HL-60 (cell line): ENCODE data around the gene BRAP.

Source experiments
- DNase-seq, 2 experiments: peaks; one replicate each; pipeline ENCODE4 v3.0.0-alpha.2; 2010 to 2020; ENCODE audit warnings: low read depth in 1 of 2, low spot score in 1 of 2
- H3K27ac ChIP-seq: fragments of 250-450 bp; sonication (Bioruptor Pico); replicated peaks from 2 replicates; pipeline ENCODE4 v1.5.1; 2020; ENCODE audit warnings: mild to moderate bottlenecking, moderate library complexity
- H3K27me3 ChIP-seq: fragments of 250-450 bp; sonication (Bioruptor Pico); 2 replicates; pipeline ENCODE4 v1.5.1; 2021; ENCODE audit warnings: mild to moderate bottlenecking, moderate library complexity; ENCODE audit not compliant: insufficient read depth, poor library complexity, severe bottlenecking
- H3K4me3 ChIP-seq: replicated peaks from 2 replicates; pipeline ENCODE4 v1.5.1; 2011; ENCODE audit warnings: mild to moderate bottlenecking, control low read depth, low read length; ENCODE audit not compliant: insufficient read depth
- CTCF ChIP-seq: IDR thresholded peaks from one replicate; pipeline ENCODE4 v1.5.1; 2011; ENCODE audit warnings: low read length, control low read depth, inconsistent platforms; ENCODE audit not compliant: insufficient read depth
- GABPA ChIP-seq: IDR thresholded peaks from 2 replicates; pipeline ENCODE4 v1.6.1; 2012; ENCODE audit warnings: low read depth
- POLR2AphosphoS5 ChIP-seq: IDR thresholded peaks from 2 replicates; pipeline ENCODE4 v1.6.1; 2012; ENCODE audit warnings: low read depth
- REST ChIP-seq: IDR thresholded peaks from 2 replicates; pipeline ENCODE4 v1.6.1; 2012; ENCODE audit warnings: low read depth; ENCODE audit not compliant: insufficient replicate concordance
- SPI1 ChIP-seq: IDR thresholded peaks from 2 replicates; pipeline ENCODE4 v1.6.1; 2012; ENCODE audit warnings: low read depth, mild to moderate bottlenecking, borderline replicate concordance

Gene BRAP

GRCh38 chr12:111664961-111665865 lies 20.5 kb downstream of the BRAP start:
- Histone ChIP-seq H3K4me3 (no peak overlapping the region), H3K27me3 (no peaks in the 10 kb centered on the region), H3K27ac (no peak overlapping the region)
- no peak for TF ChIP-seq CTCF
- no peak for TF ChIP-seq GABPA
- no peak for TF ChIP-seq REST
- TF ChIP-seq POLR2AphosphoS5, result no peak
- no peak for TF ChIP-seq SPI1
- no peak for DNase-seq

GRCh38 chr12:111664499-111664898 lies 21.3 kb downstream of the BRAP start:
- Histone ChIP-seq H3K27me3 (no peaks in the 10 kb centered on the region), H3K4me3 (no peak overlapping the region), H3K27ac (no peak overlapping the region)
- DNase-seq, result no peak
- no peak for TF ChIP-seq POLR2AphosphoS5
- no peak for TF ChIP-seq GABPA
- no peak for TF ChIP-seq CTCF
- no peak for TF ChIP-seq SPI1
- no peak for TF ChIP-seq REST

- Histone ChIP-seq H3K4me3 (no peak overlapping the region), H3K27ac (no peak overlapping the region), H3K27me3 (no peaks in the 10 kb centered on the region)
- DNase-seq, result no peak
- TF ChIP-seq CTCF (no peak), SPI1 (no peak), REST (no peak), POLR2AphosphoS5 (no peak), GABPA (no peak)
Observed at GRCh38 chr12:111656016-111656415, 29.7 kb downstream of the BRAP start.
